Natural killer cell (primary cell): Measurements from ENCODE around the gene INHBB. TPM values are rescaled to one million over a fixed set of nuclear protein-coding genes. Genes with fewer than 3 reads are reported as not detected.
"Not testable (repeated sequence)": the region's sequence is repeated elsewhere in the genome, so short reads cannot be mapped to it uniquely, and the experiment has no call there.

Experiments
- ATAC-seq, 3 donors: fragments of 150-1000 bp in 2 of 3; fragments of 200-7000 bp in 1 of 3; cut with Tn5 transposase; 1 replicate in 1 of 3; 2 replicates in 2 of 3; pipeline ENCODE4 v1.10.0; 2021; ENCODE audit warnings: mild to moderate bottlenecking in 2 of 3, moderate library complexity in 2 of 3
- DNase-seq, 2 donors: peaks; one replicate each; pipeline versions ENCODE4 v3.0.0 to v3.0.0-alpha.2; 2013 to 2021; ENCODE audit warnings: mixed read lengths in 1 of 2
- H3K27ac ChIP-seq: one replicate; pipeline ENCODE4 v1.5.1; 2013; ENCODE audit warnings: mild to moderate bottlenecking, low read length
- H3K27me3 ChIP-seq: one replicate; pipeline ENCODE4 v1.6.1; 2013; ENCODE audit warnings: low read length; ENCODE audit not compliant: control insufficient read depth, insufficient read depth
- H3K36me3 ChIP-seq: one replicate; pipeline ENCODE4 v1.6.1; 2013; ENCODE audit warnings: low read length; ENCODE audit not compliant: control insufficient read depth, insufficient read depth
- H3K4me1 ChIP-seq: one replicate; pipeline ENCODE4 v1.6.1; 2013; ENCODE audit warnings: low read length; ENCODE audit not compliant: control insufficient read depth, insufficient read depth
- H3K4me3 ChIP-seq: one replicate; pipeline ENCODE4 v1.5.1; 2013; ENCODE audit warnings: low read length
- H3K9me3 ChIP-seq: one replicate; pipeline ENCODE4 v1.6.1; 2013; ENCODE audit warnings: low read length; ENCODE audit not compliant: control insufficient read depth, insufficient read depth
- H3K27ac Mint-ChIP-seq, 2 donors: one replicate each; pipeline ENCODE4 v1.8.0; 2022; ENCODE audit warnings: mild to moderate bottlenecking in 2 of 2, mixed read lengths in 2 of 2, moderate library complexity in 1 of 2
- H3K27me3 Mint-ChIP-seq, 2 donors: one replicate each; pipeline ENCODE4 v1.8.0; 2022; ENCODE audit warnings: low read depth in 2 of 2, mixed read lengths in 2 of 2
- H3K36me3 Mint-ChIP-seq: one replicate; pipeline ENCODE4 v1.8.0; 2022; ENCODE audit warnings: mixed read lengths
- H3K4me1 Mint-ChIP-seq, 2 donors: one replicate each; pipeline ENCODE4 v1.8.0; 2022; ENCODE audit warnings: mixed read lengths in 2 of 2
- H3K4me3 Mint-ChIP-seq: one replicate; pipeline ENCODE4 v1.8.0; 2022; ENCODE audit warnings: mild to moderate bottlenecking, moderate library complexity, mixed read lengths
- H3K9me3 Mint-ChIP-seq, 2 donors: one replicate each; pipeline ENCODE4 v1.8.0; 2022; ENCODE audit warnings: mixed read lengths in 2 of 2
- CTCF ChIP-seq: fragments of 200-600 bp; IDR thresholded peaks from one replicate; pipeline ENCODE4 v1.8.0; 2022; ENCODE audit warnings: antibody characterized with exemption
- WGBS: methylation state at CpG from one replicate; pipeline ENCODE4 v1.1.7; 2013; ENCODE audit warnings: missing lambda C conversion rate; ENCODE audit not compliant: insufficient coverage; 5-methylcytosine and 5-hydroxymethylcytosine counted together
- intact Hi-C: fragments of 100-400 bp; cut with micrococcal nuclease; formaldehyde crosslinking; loops from one replicate; pipeline ENCODE4 v1.14.2; 2022
- total RNA-seq, 4 donors: library from RNA; stranded (reverse); fragments of 120-200 nt in 1 of 4; gene quantifications; one replicate each; pipeline versions ENCODE4 v1.2.3 to v1.2.4, GENCODE V29; 2013 to 2022

INHBB gene
- total RNA-seq, 3 donors from 2014 or later (not counting 1 experiment from before 2014, with no cell fraction given) = 0.07 to 0.10 TPM; not detected in 1

GRCh38 chr2:120389036-120389391 lies 43.1 kb downstream of the INHBB start:
- Mint-ChIP-seq H3K27me3 (peaks cover 0 to 3% of the 10 kb centered on the region in 2 donors), H3K4me1 (peaks cover 0 to 11% of the 10 kb centered on the region in 2 donors), H3K27ac (no peak overlapping the region), H3K9me3 (no peaks in the 10 kb centered on the region), H3K4me3 (no peak overlapping the region), H3K36me3 (no peaks in the 10 kb centered on the region)
- no peaks in the 10 kb centered on the region for H3K36me3 ChIP-seq
- H3K4me1 ChIP-seq = no peaks in the 10 kb centered on the region
- no peaks in the 10 kb centered on the region for H3K27me3 ChIP-seq
- ATAC-seq (no peak), DNase-seq (no peak)
- H3K4me3 ChIP-seq = no peak overlapping the region
- no peaks in the 10 kb centered on the region for H3K9me3 ChIP-seq
- H3K27ac ChIP-seq = no peak overlapping the region
- intact Hi-C loops = no loop called here
- WGBS = 75% methylated on average over 9 of the region's 9 CpGs
- TF ChIP-seq CTCF = no peak

- no peak overlapping the region for H3K27ac ChIP-seq
- Mint-ChIP-seq H3K9me3 (no peaks in the 10 kb centered on the region), H3K4me3 (no peak overlapping the region), H3K27ac (no peak overlapping the region), H3K4me1 (peaks cover 0 to 11% of the 10 kb centered on the region in 2 donors), H3K36me3 (no peaks in the 10 kb centered on the region), H3K27me3 (peaks cover 0 to 3% of the 10 kb centered on the region in 2 donors)
- no peaks in the 10 kb centered on the region for H3K4me1 ChIP-seq
- no peaks in the 10 kb centered on the region for H3K36me3 ChIP-seq
- intact Hi-C loops = no loop called here
- no peak overlapping the region for H3K4me3 ChIP-seq
- H3K27me3 ChIP-seq = no peaks in the 10 kb centered on the region
- no peak for TF ChIP-seq CTCF
- WGBS = 81% methylated on average over 10 of the region's 11 CpGs
- no peaks in the 10 kb centered on the region for H3K9me3 ChIP-seq
- DNase-seq = no peak
- ATAC-seq = no peak
Observed at GRCh38 chr2:120390381-120391055, 44.6 kb downstream of the INHBB start.

- ATAC-seq, H3K27me3 Mint-ChIP-seq, intact Hi-C loops, H3K27ac ChIP-seq, H3K36me3 Mint-ChIP-seq, H3K4me3 Mint-ChIP-seq, H3K9me3 ChIP-seq, H3K4me1 ChIP-seq, H3K4me3 ChIP-seq, H3K36me3 ChIP-seq, DNase-seq, H3K27ac Mint-ChIP-seq, H3K27me3 ChIP-seq, H3K9me3 Mint-ChIP-seq: not testable (repeated sequence)
- peaks cover 0 to 11% of the 10 kb centered on the region in 2 donors for H3K4me1 Mint-ChIP-seq
- WGBS = 61% methylated on average over 2 of the region's 2 CpGs
Observed at GRCh38 chr2:120391382-120391781, 45.4 kb downstream of the INHBB start.

GRCh38 chr2:120391911-120392665 lies 46.2 kb downstream of the INHBB start:
- Histone ChIP-seq H3K27ac (no peak overlapping the region), H3K4me3 (no peak overlapping the region), H3K4me1 (no peaks in the 10 kb centered on the region), H3K27me3 (no peaks in the 10 kb centered on the region), H3K36me3 (no peaks in the 10 kb centered on the region), H3K9me3 (no peaks in the 10 kb centered on the region)
- intact Hi-C loops = no loop called here
- DNase-seq (no peak), ATAC-seq (no peak)
- H3K36me3 Mint-ChIP-seq = no peaks in the 10 kb centered on the region
- WGBS = 84% methylated on average over 16 of the region's 16 CpGs
- peaks cover 0 to 11% of the 10 kb centered on the region in 2 donors for H3K4me1 Mint-ChIP-seq
- no peak for TF ChIP-seq CTCF
- no peak overlapping the region for H3K27ac Mint-ChIP-seq
- H3K4me3 Mint-ChIP-seq = no peak overlapping the region
- no peaks in the 10 kb centered on the region for H3K9me3 Mint-ChIP-seq
- H3K27me3 Mint-ChIP-seq = peaks cover 0 to 3% of the 10 kb centered on the region in 2 donors
